HG03521 (cell line): ENCODE measurements around the gene RAB10.

ENCODE experiments used
- ATAC-seq: cut with Tn5 transposase; IDR thresholded peaks from one replicate; pipeline ENCODE4 v1.9.1; 2021; ENCODE audit warnings: mild to moderate bottlenecking, moderate library complexity; ENCODE audit not compliant: unreplicated experiment

Gene RAB10

GRCh38 chr2:26175466-26176278, 141.8 kb downstream of the RAB10 start:
- ATAC-seq: no peak

- no peak for ATAC-seq
Measured at GRCh38 chr2:26176279-26176615, 142.4 kb downstream of the RAB10 start.

GRCh38 chr2:26177122-26177521, 143.2 kb downstream of the RAB10 start:
- no peak for ATAC-seq

- no peak for ATAC-seq
Measured at GRCh38 chr2:26178246-26178645, 144.4 kb downstream of the RAB10 start.

- ATAC-seq: no peak
Measured at GRCh38 chr2:26178746-26179436, 145.0 kb downstream of the RAB10 start.

- no peak for ATAC-seq
Measured at GRCh38 chr2:26179446-26179913, 145.6 kb downstream of the RAB10 start.

GRCh38 chr2:26182441-26182840, 148.6 kb downstream of the RAB10 start:
- ATAC-seq: no peak

- ATAC-seq: no peak
Measured at GRCh38 chr2:26182887-26183630, 149.2 kb downstream of the RAB10 start.

GRCh38 chr2:26184121-26184520, 150.2 kb downstream of the RAB10 start:
- ATAC-seq: no peak

GRCh38 chr2:26184555-26185303, 150.8 kb downstream of the RAB10 start:
- peak; percentile 80 for ATAC-seq

GRCh38 chr2:26185304-26185928, 151.5 kb downstream of the RAB10 start:
- no peak for ATAC-seq

GRCh38 chr2:26185954-26186770, 152.3 kb downstream of the RAB10 start:
- ATAC-seq: no peak
